ENCODE results near the gene SLC39A9. TPM values are rescaled to one million over a fixed set of nuclear protein-coding genes. Genes with fewer than 3 reads are reported as not detected.
A peak's percentile ranks its signal among the peaks of the same experiment; 100 is the strongest.

SLC39A9 gene
- total and polyA plus RNA-seq, 7 experiments from 2014 or later: 12.3 to 50.3 (median 34.4) TPM

DNA sequence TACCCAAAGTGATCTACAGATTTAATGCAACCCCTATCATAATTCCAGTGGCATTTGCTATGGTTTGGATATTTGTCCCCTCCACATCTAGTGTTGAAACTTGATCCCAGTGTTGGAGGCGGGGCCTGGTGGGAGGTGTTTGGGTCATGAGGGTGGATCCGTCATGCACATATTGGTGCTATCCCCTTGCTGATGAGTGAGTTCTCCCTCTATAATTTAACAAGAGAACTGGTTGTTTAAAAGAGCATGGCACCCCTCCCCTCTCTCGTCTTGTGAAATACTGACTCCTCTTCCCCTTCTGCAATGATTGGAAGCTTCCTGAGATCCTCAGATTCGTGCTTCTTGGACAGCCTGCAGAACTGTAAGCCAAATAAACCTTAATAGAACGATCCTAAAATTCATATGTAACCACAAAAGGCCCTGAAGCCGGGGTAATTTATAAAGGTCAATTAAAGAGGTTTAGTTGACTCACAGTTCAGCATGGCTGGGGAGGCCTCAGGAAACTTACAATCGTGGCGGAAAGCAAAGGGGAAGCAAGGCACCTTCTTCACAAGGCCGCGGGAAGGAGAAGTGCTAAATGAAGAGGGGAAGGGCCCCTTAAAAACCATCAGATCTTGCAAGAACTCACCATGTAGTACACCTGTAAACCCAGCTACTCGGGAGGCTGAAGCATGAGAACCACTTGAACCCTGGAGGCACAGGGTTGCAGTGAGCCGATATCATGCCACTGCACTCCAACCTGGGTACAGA lies 41.2 kb downstream of the SLC39A9 start:
- H3K4me1 Mint-ChIP-seq: peaks cover 7 to 18% (median 12%) of the 10 kb centered on the region in 7 donors
- ATAC-seq: no peak
- CTCF ChIA-PET: no interaction called here
- intact Hi-C loops (cut with micrococcal nuclease): no loop called here
- no peaks in the 10 kb centered on the region for H3K9me3 ChIP-seq (ENCODE audit: control insufficient read depth in 2 of 3, low read length in 3 of 3)
- peaks cover 6 to 19% (median 6%) of the 10 kb centered on the region in 3 experiments for H3K36me3 ChIP-seq (ENCODE audit: control insufficient read depth in 2 of 3, insufficient read depth in 3 of 3, low read length in 3 of 3)
- no peak overlapping the region for H3K4me3 ChIP-seq (ENCODE audit: low read length)
- peaks cover 6 to 41% (median 23%) of the 10 kb centered on the region in 5 donors for H3K36me3 Mint-ChIP-seq
- no peaks in the 10 kb centered on the region for H3K9me3 Mint-ChIP-seq
- no peaks in the 10 kb centered on the region for H3K4me1 ChIP-seq (ENCODE audit: control insufficient read depth in 2 of 2, insufficient read depth in 2 of 2, low read length in 2 of 2)
- no peaks in the 10 kb centered on the region for H3K27me3 Mint-ChIP-seq
- no peaks in the 10 kb centered on the region for H3K27me3 ChIP-seq (ENCODE audit: control insufficient read depth in 2 of 2, insufficient read depth in 2 of 2, low read length in 2 of 2)
- no peak overlapping the region for H3K27ac ChIP-seq (ENCODE audit: low read depth, low read length)
- POLR2A ChIA-PET: no interaction called here
- DNase-seq: no peak
- no peak overlapping the region for H3K27ac Mint-ChIP-seq
- no peak overlapping the region for H3K4me3 Mint-ChIP-seq

DNA sequence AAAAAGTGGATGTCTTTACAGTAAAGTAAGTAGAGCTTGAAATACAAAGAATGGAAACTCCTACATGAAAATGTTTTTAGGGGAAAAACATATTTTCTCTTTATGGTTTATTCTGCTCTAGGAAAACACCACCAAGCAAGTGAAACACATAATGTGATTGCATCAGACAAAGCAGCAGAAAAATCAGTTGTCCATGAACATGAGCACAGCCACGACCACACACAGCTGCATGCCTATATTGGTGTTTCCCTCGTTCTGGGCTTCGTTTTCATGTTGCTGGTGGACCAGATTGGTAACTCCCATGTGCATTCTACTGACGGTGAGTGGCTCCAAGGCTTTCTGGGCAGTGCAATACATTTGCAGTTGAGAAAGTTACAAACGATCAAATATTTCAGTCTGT lies 43.5 kb downstream of the SLC39A9 start:
- H3K36me3 Mint-ChIP-seq: peaks cover 6 to 50% (median 33%) of the 10 kb centered on the region in 5 donors
- DNase-seq (no peak), ATAC-seq (no peak)
- no peaks in the 10 kb centered on the region for H3K9me3 Mint-ChIP-seq
- no peaks in the 10 kb centered on the region for H3K27me3 Mint-ChIP-seq
- H3K4me3 Mint-ChIP-seq: peak overlapping the region in 1 of 10 donors; percentile 8
- ChIA-PET CTCF (no interaction called here), POLR2A (no interaction called here)
- no peaks in the 10 kb centered on the region for H3K27me3 ChIP-seq (ENCODE audit: control insufficient read depth in 2 of 2, insufficient read depth in 2 of 2, low read length in 2 of 2)
- H3K4me1 Mint-ChIP-seq: peaks cover 0 to 14% (median 4%) of the 10 kb centered on the region in 7 donors
- no peaks in the 10 kb centered on the region for H3K9me3 ChIP-seq (ENCODE audit: control insufficient read depth in 2 of 3, low read length in 3 of 3)
- intact Hi-C loops (cut with micrococcal nuclease): no loop called here
- H3K4me3 ChIP-seq (ENCODE audit: low read length): no peak overlapping the region
- H3K27ac ChIP-seq (ENCODE audit: low read depth, low read length): no peak overlapping the region
- peaks cover 6 to 19% (median 6%) of the 10 kb centered on the region in 3 experiments for H3K36me3 ChIP-seq (ENCODE audit: control insufficient read depth in 2 of 3, insufficient read depth in 3 of 3, low read length in 3 of 3)
- no peak overlapping the region for H3K27ac Mint-ChIP-seq
- no peaks in the 10 kb centered on the region for H3K4me1 ChIP-seq (ENCODE audit: control insufficient read depth in 2 of 2, insufficient read depth in 2 of 2, low read length in 2 of 2)

- ATAC-seq (no peak), DNase-seq (no peak)
- ChIA-PET CTCF (interaction anchor here (1.4 kb wide), 1 partner anchor 15 kb away, joined by 4 read pairs; no protein-coding TSS in a partner anchor), POLR2A (no interaction called here)
- intact Hi-C loops (cut with micrococcal nuclease): no loop called here
- Histone ChIP-seq H3K4me3 (ENCODE audit: low read length) (no peak overlapping the region), H3K9me3 (ENCODE audit: control insufficient read depth in 2 of 3, low read length in 3 of 3) (no peaks in the 10 kb centered on the region), H3K27ac (ENCODE audit: low read depth, low read length) (no peak overlapping the region), H3K4me1 (ENCODE audit: control insufficient read depth in 2 of 2, insufficient read depth in 2 of 2, low read length in 2 of 2) (no peaks in the 10 kb centered on the region), H3K36me3 (ENCODE audit: control insufficient read depth in 2 of 3, insufficient read depth in 3 of 3, low read length in 3 of 3) (peaks cover 6 to 19% (median 6%) of the 10 kb centered on the region in 3 experiments), H3K27me3 (ENCODE audit: control insufficient read depth in 2 of 2, insufficient read depth in 2 of 2, low read length in 2 of 2) (no peaks in the 10 kb centered on the region)
- no peaks in the 10 kb centered on the region for H3K9me3 Mint-ChIP-seq
- no peak overlapping the region for H3K27ac Mint-ChIP-seq
- peaks cover 0 to 14% (median 4%) of the 10 kb centered on the region in 7 donors for H3K4me1 Mint-ChIP-seq
- no peak overlapping the region for H3K4me3 Mint-ChIP-seq
- no peaks in the 10 kb centered on the region for H3K27me3 Mint-ChIP-seq
- peaks cover 6 to 50% (median 33%) of the 10 kb centered on the region in 5 donors for H3K36me3 Mint-ChIP-seq
These were observed 44.9 kb downstream of the SLC39A9 start for GRCh38 chr14:69443296-69443805.

- H3K4me1 Mint-ChIP-seq: peaks cover 0 to 2% (median 0%) of the 10 kb centered on the region in 7 donors
- H3K4me3 ChIP-seq (ENCODE audit: low read length): no peak overlapping the region
- H3K36me3 ChIP-seq (ENCODE audit: control insufficient read depth in 2 of 3, insufficient read depth in 3 of 3, low read length in 3 of 3): peaks cover 0 to 9% (median 0%) of the 10 kb centered on the region in 3 experiments
- no peaks in the 10 kb centered on the region for H3K27me3 ChIP-seq (ENCODE audit: control insufficient read depth in 2 of 2, insufficient read depth in 2 of 2, low read length in 2 of 2)
- no peak overlapping the region for H3K27ac ChIP-seq (ENCODE audit: low read depth, low read length)
- no peak for DNase-seq
- ChIA-PET POLR2A (no interaction called here), CTCF (no interaction called here)
- H3K9me3 Mint-ChIP-seq: no peaks in the 10 kb centered on the region
- no peak for ATAC-seq
- H3K36me3 Mint-ChIP-seq: peaks cover 0 to 44% (median 22%) of the 10 kb centered on the region in 5 donors
- H3K27me3 Mint-ChIP-seq: no peaks in the 10 kb centered on the region
- no peaks in the 10 kb centered on the region for H3K9me3 ChIP-seq (ENCODE audit: control insufficient read depth in 2 of 3, low read length in 3 of 3)
- no peak overlapping the region for H3K4me3 Mint-ChIP-seq
- intact Hi-C loops (cut with micrococcal nuclease): no loop called here
- H3K27ac Mint-ChIP-seq: no peak overlapping the region
- no peaks in the 10 kb centered on the region for H3K4me1 ChIP-seq (ENCODE audit: control insufficient read depth in 2 of 2, insufficient read depth in 2 of 2, low read length in 2 of 2)
These were observed 50.7 kb downstream of the SLC39A9 start for GRCh38 chr14:69449216-69449615.

- DNase-seq (no peak), ATAC-seq (no peak)
- CTCF ChIA-PET: no interaction called here
- Mint-ChIP-seq H3K27me3 (no peaks in the 10 kb centered on the region), H3K4me1 (peaks cover 0 to 2% (median 0%) of the 10 kb centered on the region in 7 donors), H3K36me3 (peaks cover 0 to 32% (median 7%) of the 10 kb centered on the region in 5 donors), H3K27ac (peak overlapping the region in 2 of 9 donors; percentile 26 to 77), H3K9me3 (no peaks in the 10 kb centered on the region), H3K4me3 (no peak overlapping the region)
- intact Hi-C loops (cut with micrococcal nuclease): no loop called here
- H3K4me3 ChIP-seq (ENCODE audit: low read length): no peak overlapping the region
- H3K9me3 ChIP-seq (ENCODE audit: control insufficient read depth in 2 of 3, low read length in 3 of 3): no peaks in the 10 kb centered on the region
- H3K4me1 ChIP-seq (ENCODE audit: control insufficient read depth in 2 of 2, insufficient read depth in 2 of 2, low read length in 2 of 2): no peaks in the 10 kb centered on the region
- peaks cover 0 to 28% (median 3%) of the 10 kb centered on the region in 3 experiments for H3K36me3 ChIP-seq (ENCODE audit: control insufficient read depth in 2 of 3, insufficient read depth in 3 of 3, low read length in 3 of 3)
- H3K27me3 ChIP-seq (ENCODE audit: control insufficient read depth in 2 of 2, insufficient read depth in 2 of 2, low read length in 2 of 2): no peaks in the 10 kb centered on the region
- POLR2A ChIA-PET: no interaction called here
- H3K27ac ChIP-seq (ENCODE audit: low read depth, low read length): no peak overlapping the region
These were observed 53.4 kb downstream of the SLC39A9 start for GRCh38 chr14:69451941-69452340.

GRCh38 chr14:69458350-69458749 lies 59.9 kb downstream of the SLC39A9 start:
- no peak overlapping the region for H3K4me3 Mint-ChIP-seq
- peaks cover 0 to 65% (median 3%) of the 10 kb centered on the region in 3 experiments for H3K36me3 ChIP-seq (ENCODE audit: control insufficient read depth in 2 of 3, insufficient read depth in 3 of 3, low read length in 3 of 3)
- intact Hi-C loops (cut with micrococcal nuclease): no loop called here
- H3K4me1 ChIP-seq (ENCODE audit: control insufficient read depth in 2 of 2, insufficient read depth in 2 of 2, low read length in 2 of 2): no peaks in the 10 kb centered on the region
- peak overlapping the region in 1 of 9 donors; percentile 11 for H3K27ac Mint-ChIP-seq
- H3K9me3 ChIP-seq (ENCODE audit: control insufficient read depth in 2 of 3, low read length in 3 of 3): no peaks in the 10 kb centered on the region
- CTCF ChIA-PET: interaction anchor here (0.8 to 2.6 kb wide), 5 partner anchors 8 to 219 kb away, joined by 3 to 20 read pairs (median 4); no protein-coding TSS in a partner anchor
- H3K27me3 Mint-ChIP-seq: no peaks in the 10 kb centered on the region
- H3K4me1 Mint-ChIP-seq: no peaks in the 10 kb centered on the region
- H3K4me3 ChIP-seq (ENCODE audit: low read length): no peak overlapping the region
- no peaks in the 10 kb centered on the region for H3K9me3 Mint-ChIP-seq
- no peak for ATAC-seq
- no peaks in the 10 kb centered on the region for H3K27me3 ChIP-seq (ENCODE audit: control insufficient read depth in 2 of 2, insufficient read depth in 2 of 2, low read length in 2 of 2)
- no peak for DNase-seq
- POLR2A ChIA-PET: no interaction called here
- H3K36me3 Mint-ChIP-seq: peaks cover 5 to 32% (median 10%) of the 10 kb centered on the region in 5 donors
- no peak overlapping the region for H3K27ac ChIP-seq (ENCODE audit: low read depth, low read length)

Measured in naive thymus-derived CD4-positive, alpha-beta T cell (primary cell).